Measurements from ENCODE around the gene LACTB. TPM values are rescaled to one million over a fixed set of nuclear protein-coding genes. Genes with fewer than 3 reads are reported as not detected.

LACTB gene
- total and polyA plus RNA-seq, 2 experiments from 2014 or later, result 13.3 to 14.0 TPM

DNA sequence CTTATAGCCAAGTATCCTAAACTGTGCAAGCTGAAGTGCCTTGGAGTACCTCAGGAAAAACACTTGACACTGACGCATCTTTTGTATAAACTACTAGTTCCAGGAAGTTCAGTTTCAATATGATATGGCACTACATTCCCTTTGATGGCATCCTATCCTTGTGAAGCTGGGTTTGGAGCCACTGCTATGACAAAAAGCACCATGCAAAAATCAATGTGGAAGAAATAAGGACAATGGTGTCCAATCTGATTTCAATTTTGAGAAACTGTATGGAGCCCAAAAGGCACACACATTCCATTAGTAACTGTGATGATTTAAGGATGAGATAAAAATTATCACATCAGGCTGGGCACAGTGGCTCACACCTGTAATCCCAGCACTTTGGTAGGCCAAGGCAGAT, 30.0 kb downstream of the LACTB start:
- no peak for TF ChIP-seq CTCF (IDR thresholded peaks at IDR 0.05; ENCODE audit: low read depth, low read length)
- Histone ChIP-seq H3K27me3 (no peaks in the 10 kb centered on the region), H3K4me3 (no peak overlapping the region), H3K27ac (no peak overlapping the region), H3K4me1 (ENCODE audit: low read depth) (no peaks in the 10 kb centered on the region), H3K36me3 (peaks cover 32% of the 10 kb centered on the region), H3K9me3 (ENCODE audit: low read depth) (no peaks in the 10 kb centered on the region)
- no peak for DNase-seq (ENCODE audit: low read depth in 1 of 2, low spot score in 1 of 2)

- no peaks in the 10 kb centered on the region for H3K27me3 ChIP-seq
- H3K4me1 ChIP-seq (ENCODE audit: low read depth), result no peaks in the 10 kb centered on the region
- peaks cover 24% of the 10 kb centered on the region for H3K36me3 ChIP-seq
- no peaks in the 10 kb centered on the region for H3K9me3 ChIP-seq (ENCODE audit: low read depth)
- H3K27ac ChIP-seq, result no peak overlapping the region
- DNase-seq (ENCODE audit: low read depth in 1 of 2, low spot score in 1 of 2), result no peak
- no peak for TF ChIP-seq CTCF (IDR thresholded peaks at IDR 0.05; ENCODE audit: low read depth, low read length)
- H3K4me3 ChIP-seq, result peak overlapping the region; percentile 76
These were observed 33.8 kb downstream of the LACTB start for GRCh38 chr15:63155486-63155885.

DNA sequence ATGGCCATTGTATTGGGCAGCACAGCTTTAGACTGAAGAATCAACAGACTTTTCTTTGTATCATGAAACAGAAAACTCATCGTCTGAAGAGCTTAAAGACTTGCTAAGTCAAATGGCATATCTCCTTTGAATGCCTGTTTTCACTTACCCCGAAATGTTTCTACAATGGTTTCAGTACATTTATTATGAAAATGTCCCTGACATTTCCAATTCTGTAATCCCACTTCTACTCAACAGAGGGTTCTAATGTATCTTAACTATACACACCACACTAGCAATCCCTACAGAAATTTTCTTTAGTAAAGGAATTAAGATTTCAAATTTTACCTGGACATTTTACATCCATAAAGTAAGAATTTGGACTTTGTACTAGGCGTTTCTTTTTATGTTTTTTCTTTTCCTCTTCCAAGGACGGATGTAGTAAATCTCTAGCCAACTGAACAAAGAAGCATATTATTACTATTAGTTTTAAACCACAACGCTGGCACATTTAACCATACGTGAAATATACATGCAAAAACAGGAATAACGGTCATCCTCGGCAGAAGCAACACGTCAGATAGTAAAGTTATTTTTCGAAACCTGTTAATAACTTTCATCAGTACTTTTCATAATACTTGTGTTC, 34.5 kb downstream of the LACTB start:
- H3K4me1 ChIP-seq (ENCODE audit: low read depth), result no peaks in the 10 kb centered on the region
- peak overlapping the region; percentile 87 for H3K27ac ChIP-seq

GRCh38 chr15:63156755-63157117, 35.1 kb downstream of the LACTB start:
- DNase-seq (ENCODE audit: low read depth in 1 of 2, low spot score in 1 of 2), result peak; percentile 45 to 46
- Histone ChIP-seq H3K4me1 (ENCODE audit: low read depth) (no peaks in the 10 kb centered on the region), H3K27me3 (no peaks in the 10 kb centered on the region), H3K27ac (peak overlapping the region; percentile 87), H3K4me3 (peak overlapping the region; percentile 76), H3K36me3 (peaks cover 19% of the 10 kb centered on the region), H3K9me3 (ENCODE audit: low read depth) (no peaks in the 10 kb centered on the region)
- no peak for TF ChIP-seq CTCF (IDR thresholded peaks at IDR 0.05; ENCODE audit: low read depth, low read length)

More for the DNA sequence above, 34.5 kb downstream of the LACTB start:
- peaks cover 24% of the 10 kb centered on the region for H3K36me3 ChIP-seq
- no peaks in the 10 kb centered on the region for H3K9me3 ChIP-seq (ENCODE audit: low read depth)
- H3K4me3 ChIP-seq, result peak overlapping the region; percentile 76
- TF ChIP-seq CTCF (IDR thresholded peaks at IDR 0.05; ENCODE audit: low read depth, low read length), result no peak
- no peaks in the 10 kb centered on the region for H3K27me3 ChIP-seq
- no peak for DNase-seq (ENCODE audit: low read depth in 1 of 2, low spot score in 1 of 2)

DNA sequence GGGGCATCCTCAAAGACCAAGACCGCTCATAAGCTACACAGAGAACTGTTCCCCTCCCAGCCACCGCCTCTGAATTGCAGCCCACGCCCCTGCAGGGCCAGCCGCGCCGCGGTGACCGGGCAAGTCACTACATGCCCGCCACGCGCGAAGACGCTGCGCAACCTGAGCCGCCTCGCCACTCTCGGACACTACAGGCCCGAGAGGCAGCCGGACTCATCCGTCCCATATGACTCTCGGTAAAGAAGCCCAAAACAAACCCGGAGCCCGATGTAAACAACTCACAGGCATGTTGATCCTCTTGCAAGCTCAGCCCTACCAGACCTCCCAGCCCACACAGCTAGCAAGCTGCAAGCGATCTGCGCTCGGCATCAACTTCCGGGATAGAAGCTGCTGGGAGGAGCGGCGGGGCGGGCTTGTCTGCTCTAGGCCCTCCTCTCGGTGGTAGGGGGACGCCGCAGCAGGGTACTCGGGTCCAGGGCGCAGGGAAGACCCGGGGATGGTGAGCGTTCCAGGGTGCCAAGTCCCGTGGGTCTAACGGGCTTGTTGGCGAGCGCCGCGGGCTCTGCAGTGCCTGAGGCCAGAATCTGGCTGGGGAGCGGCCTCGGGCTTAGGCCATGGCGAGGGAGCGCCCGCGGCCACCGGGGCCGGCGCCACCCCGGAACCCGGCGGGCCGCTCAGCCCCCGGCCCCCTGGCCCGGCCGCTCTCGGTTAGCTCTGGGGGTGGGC, 35.6 kb downstream of the LACTB start, which contains the start of gene RPS27L:
RPS27L (minus strand) TSS at position 360 of the 726 bp plus-strand sequence; CDS start at position 288, 72 bp downstream.
- Histone ChIP-seq H3K4me1 (ENCODE audit: low read depth) (no peaks in the 10 kb centered on the region), H3K4me3 (peak within 1 kb of the TSS; percentile 76), H3K27me3 (no peaks in the 10 kb centered on the region), H3K36me3 (peaks cover 18% of the 10 kb centered on the region), H3K9me3 (ENCODE audit: low read depth) (no peaks in the 10 kb centered on the region), H3K27ac (peak within 1 kb of the TSS; percentile 87)
- no peak for TF ChIP-seq CTCF (IDR thresholded peaks at IDR 0.05; ENCODE audit: low read depth, low read length)
- DNase-seq (ENCODE audit: low read depth in 1 of 2, low spot score in 1 of 2), result peak; percentile 94 to 95
